Adipose tissue (tissue), 3 donors: ENCODE results near the gene NFIX. TPM values are rescaled to one million over a fixed set of nuclear protein-coding genes. Genes with fewer than 3 reads are reported as not detected.

Experiments
- H3K27ac ChIP-seq: one replicate; pipeline ENCODE4 v1.5.1; 2013; ENCODE audit warnings: low read depth, low read length
- WGBS, 3 donors: extraction: QIAGEN DNeasy Blood & Tissue Kit; methylation state at CpG; one replicate each; pipeline ENCODE4 v1.1.7; 2013; 5-methylcytosine and 5-hydroxymethylcytosine counted together
- polyA plus RNA-seq, 3 donors: library from polyadenylated mRNA; stranded (reverse); fragments of 200-250 nt; gene quantifications; one replicate each; pipeline ENCODE4 v1.2.3, GENCODE V29; 2013
- donor health status: healthy with polysubstance abuse.
- donor health status: Bipolar disorder and iron deficiency.
- donor health status: healthy.

The NFIX gene
- polyA plus RNA-seq, 3 donors: 12.3 to 88.6 (median 77.6) TPM

GRCh38 chr19:13072188-13072908, 77.1 kb downstream of the NFIX start:
- WGBS, 3 donors: 87 to 89% (median 88%) methylated on average over 7 to 9 of the region's 9 CpGs
- no peak overlapping the region for H3K27ac ChIP-seq

- 90 to 92% (median 91%) methylated on average over 5 of the region's 5 CpGs for WGBS, 3 donors
- H3K27ac ChIP-seq: no peak overlapping the region
Measured at GRCh38 chr19:13073263-13073662, 78.0 kb downstream of the NFIX start.

GRCh38 chr19:13074378-13074777, 79.1 kb downstream of the NFIX start:
- H3K27ac ChIP-seq: no peak overlapping the region
- 64 to 96% (median 66%) methylated on average over 4 of the region's 4 CpGs for WGBS, 3 donors

GRCh38 chr19:13076320-13076719, 81.0 kb downstream of the NFIX start:
- H3K27ac ChIP-seq: no peak overlapping the region
- whole genome bisulfite sequencing, 3 donors: 54 to 83% (median 72%) methylated on average over 8 of the region's 8 CpGs

GRCh38 chr19:13076787-13077186, 81.5 kb downstream of the NFIX start:
- 50 to 70% (median 55%) methylated on average over 5 to 6 of the region's 6 CpGs for WGBS, 3 donors
- H3K27ac ChIP-seq: no peak overlapping the region

- H3K27ac ChIP-seq: no peak overlapping the region
- WGBS, 3 donors: 57 to 71% (median 67%) methylated on average over 11 of the region's 11 CpGs
Measured at GRCh38 chr19:13077240-13077639, 82.0 kb downstream of the NFIX start.

GRCh38 chr19:13078381-13078780, 83.1 kb downstream of the NFIX start:
- no peak overlapping the region for H3K27ac ChIP-seq
- 69 to 83% (median 81%) methylated on average over 7 to 10 of the region's 10 CpGs for WGBS, 3 donors

- no peak overlapping the region for H3K27ac ChIP-seq
- 36 to 78% (median 43%) methylated on average over 11 to 12 of the region's 12 CpGs for WGBS, 3 donors
Measured at GRCh38 chr19:13078897-13079541, 83.7 kb downstream of the NFIX start.

- 31 to 69% (median 31%) methylated on average over 16 of the region's 16 CpGs for WGBS, 3 donors
- H3K27ac ChIP-seq: no peak overlapping the region
Measured at GRCh38 chr19:13079542-13079986, 84.3 kb downstream of the NFIX start.

- H3K27ac ChIP-seq: no peak overlapping the region
- 54 to 68% (median 57%) methylated on average over 11 to 14 of the region's 14 CpGs for WGBS, 3 donors
Measured at GRCh38 chr19:13082192-13083007, 87.1 kb downstream of the NFIX start.

GRCh38 chr19:13083008-13083404, 87.7 kb downstream of the NFIX start:
- H3K27ac ChIP-seq: no peak overlapping the region
- 68 to 83% (median 79%) methylated on average over 6 to 7 of the region's 7 CpGs for WGBS, 3 donors

- WGBS, 3 donors: 89 to 92% (median 92%) methylated on average over 9 of the region's 9 CpGs
- H3K27ac ChIP-seq: no peak overlapping the region
Measured at GRCh38 chr19:13083627-13084026, 88.4 kb downstream of the NFIX start.

- no peak overlapping the region for H3K27ac ChIP-seq
- WGBS, 3 donors: 41 to 58% (median 42%) methylated on average over 7 of the region's 7 CpGs
Measured at GRCh38 chr19:13085666-13086065, 90.4 kb downstream of the NFIX start.

- no peak overlapping the region for H3K27ac ChIP-seq
- 79 to 95% (median 87%) methylated on average over 2 of the region's 2 CpGs for WGBS, 3 donors
Measured at GRCh38 chr19:13086341-13086740, 91.1 kb downstream of the NFIX start.

- WGBS, 3 donors: 88 to 92% (median 92%) methylated on average over 12 of the region's 12 CpGs
- no peak overlapping the region for H3K27ac ChIP-seq
Measured at GRCh38 chr19:13087295-13087694, 92.0 kb downstream of the NFIX start.

GRCh38 chr19:13087795-13088537, 92.7 kb downstream of the NFIX start:
- H3K27ac ChIP-seq: no peak overlapping the region
- WGBS, 3 donors: 89 to 94% (median 90%) methylated on average over 36 to 37 of the region's 37 CpGs

- H3K27ac ChIP-seq: no peak overlapping the region
- WGBS, 3 donors: 88 to 92% (median 90%) methylated on average over 5 of the region's 5 CpGs
Measured at GRCh38 chr19:13089139-13089856, 94.0 kb downstream of the NFIX start.
